Measurements from ENCODE around the gene IGFL2.

The IGFL2 gene

DNA sequence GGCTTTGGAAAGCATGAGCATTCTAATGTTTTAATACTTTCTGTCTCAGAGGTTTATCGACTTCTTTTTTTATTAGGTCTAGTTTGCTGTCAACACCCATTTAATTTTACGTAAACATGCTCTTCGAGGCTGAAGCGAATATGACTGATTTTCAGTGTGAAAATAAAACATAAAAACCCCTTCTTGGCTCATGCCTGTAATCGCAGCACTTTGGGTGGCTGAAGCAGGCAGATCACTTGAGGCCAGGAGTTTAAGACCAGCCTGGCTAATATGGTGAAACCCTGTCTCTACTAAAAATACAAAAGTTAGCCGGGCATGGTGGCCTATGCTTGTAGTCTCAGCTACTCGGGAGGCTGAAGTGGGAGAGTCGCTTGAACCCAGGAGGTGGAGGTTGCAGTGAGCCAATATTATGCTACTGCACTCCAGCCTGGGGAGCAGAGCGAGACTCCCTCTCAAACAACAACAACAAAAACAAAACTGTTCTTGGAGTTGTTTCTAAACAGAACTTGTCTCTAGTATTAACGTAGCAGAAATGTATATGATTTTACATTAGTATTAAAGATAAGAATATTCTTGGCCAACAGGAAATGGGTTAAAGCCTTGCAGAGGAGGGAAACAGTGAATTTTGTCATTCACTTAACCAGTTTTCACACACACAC is 16.4 kb upstream of the IGFL2 start:
- Mint-ChIP-seq H3K4me1 (no peaks in the 10 kb centered on the region), H3K9me3 (peaks cover 6% of the 10 kb centered on the region), H3K36me3 (no peaks in the 10 kb centered on the region), H3K27ac (no peak overlapping the region), H3K4me3 (no peak overlapping the region), H3K27me3 (peaks cover 78% of the 10 kb centered on the region)
- ATAC-seq: no peak

- H3K36me3 Mint-ChIP-seq: no peaks in the 10 kb centered on the region
- H3K4me3 Mint-ChIP-seq: no peak overlapping the region
- ATAC-seq: no peak
- H3K27me3 Mint-ChIP-seq: peaks cover 72% of the 10 kb centered on the region
- no peaks in the 10 kb centered on the region for H3K4me1 Mint-ChIP-seq
- H3K9me3 Mint-ChIP-seq: peaks cover 6% of the 10 kb centered on the region
- H3K27ac Mint-ChIP-seq: no peak overlapping the region
Measured at GRCh38 chr19:46132508-46133100, 15.4 kb upstream of the IGFL2 start.

DNA sequence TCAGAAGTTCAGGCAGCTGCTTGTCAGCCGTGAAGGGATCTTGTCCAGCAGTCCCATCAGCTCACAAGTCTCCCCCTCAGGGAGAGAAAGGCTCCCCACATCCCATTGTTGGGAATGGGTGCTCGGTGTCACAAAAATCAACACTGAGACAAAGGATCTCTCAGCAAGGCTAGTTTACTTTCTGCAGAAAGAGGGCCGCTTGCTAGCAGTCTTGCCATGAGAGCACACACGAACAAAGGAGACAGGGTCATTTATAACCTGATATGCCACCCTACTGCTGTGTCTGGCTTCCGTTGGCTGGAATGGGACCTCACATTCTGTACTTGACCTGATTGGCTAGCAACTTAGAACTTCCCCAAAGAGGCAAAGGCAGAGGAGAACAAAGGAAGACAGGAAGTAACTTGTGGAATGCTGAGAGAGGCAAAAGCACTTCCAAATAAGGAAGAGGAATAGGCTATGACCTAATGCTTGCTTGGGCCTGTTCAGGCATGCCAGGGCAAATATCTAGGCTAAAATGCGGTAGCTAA is 14.9 kb upstream of the IGFL2 start:
- Mint-ChIP-seq H3K27ac (no peak overlapping the region), H3K27me3 (peaks cover 71% of the 10 kb centered on the region), H3K4me1 (no peaks in the 10 kb centered on the region), H3K4me3 (no peak overlapping the region), H3K9me3 (peaks cover 6% of the 10 kb centered on the region), H3K36me3 (no peaks in the 10 kb centered on the region)
- ATAC-seq: no peak

DNA sequence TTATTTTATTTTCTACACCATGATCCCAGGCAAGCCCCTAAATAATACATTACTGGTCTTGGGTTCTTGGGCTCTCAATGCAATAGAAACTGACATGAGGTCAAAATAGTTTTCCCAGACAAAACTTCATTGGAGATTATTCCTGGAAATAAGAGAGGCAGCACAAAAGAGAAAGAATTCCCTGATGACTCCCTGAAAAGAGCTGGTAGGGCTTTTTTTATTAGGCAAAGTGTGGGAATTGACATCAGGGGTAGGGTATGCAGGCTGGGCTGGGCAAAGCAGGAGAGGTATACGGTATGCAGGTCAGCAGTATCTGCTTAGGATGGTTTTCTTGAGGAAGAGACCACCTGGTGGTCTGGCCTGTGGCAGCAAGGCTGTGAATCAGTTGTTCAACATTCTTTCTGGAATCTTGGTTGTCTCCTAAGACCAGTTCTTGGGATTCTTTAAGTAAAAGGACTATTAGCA is 14.2 kb upstream of the IGFL2 start:
- Mint-ChIP-seq H3K36me3 (no peaks in the 10 kb centered on the region), H3K27me3 (peaks cover 73% of the 10 kb centered on the region), H3K4me1 (no peaks in the 10 kb centered on the region), H3K4me3 (no peak overlapping the region), H3K27ac (no peak overlapping the region), H3K9me3 (peaks cover 6% of the 10 kb centered on the region)
- no peak for ATAC-seq

- Mint-ChIP-seq H3K27me3 (peaks cover 73% of the 10 kb centered on the region), H3K9me3 (peaks cover 2% of the 10 kb centered on the region), H3K4me3 (no peak overlapping the region), H3K27ac (no peak overlapping the region), H3K4me1 (no peaks in the 10 kb centered on the region), H3K36me3 (no peaks in the 10 kb centered on the region)
- ATAC-seq: no peak
Measured at GRCh38 chr19:46134527-46134926, 13.5 kb upstream of the IGFL2 start.

DNA sequence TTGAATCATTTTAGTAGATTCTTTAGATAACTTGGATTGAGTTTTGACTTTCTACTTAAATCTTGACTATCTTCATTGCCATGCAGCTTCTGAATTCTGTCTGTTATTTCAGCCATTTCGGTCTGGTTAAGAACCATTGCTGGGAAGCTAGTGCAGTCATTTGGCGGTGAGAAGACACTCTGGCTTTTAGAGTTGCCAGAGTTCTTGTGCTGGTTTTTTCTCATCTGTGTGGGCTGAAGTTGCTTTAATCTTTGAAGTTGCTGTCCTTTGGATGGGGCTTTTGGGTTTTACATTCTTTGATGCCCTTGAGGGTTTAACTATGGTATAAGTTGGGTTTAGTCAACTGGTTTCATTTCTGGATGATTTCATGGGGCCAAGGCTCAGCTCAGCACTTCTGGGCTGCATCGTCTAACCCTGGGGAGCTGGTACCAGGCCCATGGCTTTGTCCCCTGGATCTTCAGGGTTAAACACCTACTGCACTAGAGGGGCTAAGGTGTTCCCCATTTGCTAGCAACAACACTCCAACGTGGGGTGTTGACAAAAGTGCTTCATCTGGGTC is 10.0 kb upstream of the IGFL2 start:
- no peak for ATAC-seq
- no peak overlapping the region for H3K4me3 Mint-ChIP-seq
- no peaks in the 10 kb centered on the region for H3K36me3 Mint-ChIP-seq
- no peaks in the 10 kb centered on the region for H3K4me1 Mint-ChIP-seq
- no peak overlapping the region for H3K27ac Mint-ChIP-seq
- H3K27me3 Mint-ChIP-seq: peaks cover 64% of the 10 kb centered on the region
- H3K9me3 Mint-ChIP-seq: no peaks in the 10 kb centered on the region

DNA sequence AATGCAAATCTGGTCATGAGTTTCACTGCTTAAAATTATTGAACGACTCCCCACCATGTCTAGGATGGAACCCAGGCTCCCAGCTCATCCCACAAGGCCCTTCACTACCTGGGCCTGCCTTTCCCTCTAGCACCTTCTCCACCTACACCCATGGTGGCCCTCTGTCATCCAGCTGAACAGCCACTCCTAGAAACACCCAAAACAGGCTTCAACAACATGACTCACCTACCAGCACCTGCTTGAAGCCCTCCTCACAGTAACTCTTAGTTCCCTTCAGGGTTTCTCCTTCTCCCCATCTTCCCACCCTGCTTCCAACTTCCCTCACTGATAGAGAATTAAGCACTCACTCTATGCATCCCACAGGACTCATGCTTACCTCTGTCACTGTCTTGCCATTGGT is 6.6 kb upstream of the IGFL2 start:
- H3K9me3 Mint-ChIP-seq: no peaks in the 10 kb centered on the region
- no peaks in the 10 kb centered on the region for H3K4me1 Mint-ChIP-seq
- H3K27ac Mint-ChIP-seq: no peak overlapping the region
- no peak for ATAC-seq
- no peaks in the 10 kb centered on the region for H3K36me3 Mint-ChIP-seq
- H3K27me3 Mint-ChIP-seq: peaks cover 44% of the 10 kb centered on the region
- no peak overlapping the region for H3K4me3 Mint-ChIP-seq

- Mint-ChIP-seq H3K4me1 (no peaks in the 10 kb centered on the region), H3K36me3 (no peaks in the 10 kb centered on the region), H3K27me3 (peaks cover 38% of the 10 kb centered on the region), H3K27ac (no peak overlapping the region), H3K9me3 (no peaks in the 10 kb centered on the region), H3K4me3 (no peak overlapping the region)
- ATAC-seq: no peak
Measured at GRCh38 chr19:46142294-46142693, 5.7 kb upstream of the IGFL2 start.

GRCh38 chr19:46144756-46145155 is 3.3 kb upstream of the IGFL2 start:
- Mint-ChIP-seq H3K4me1 (no peaks in the 10 kb centered on the region), H3K9me3 (no peaks in the 10 kb centered on the region), H3K27ac (no peak overlapping the region), H3K36me3 (no peaks in the 10 kb centered on the region), H3K27me3 (peaks cover 35% of the 10 kb centered on the region), H3K4me3 (no peak overlapping the region)
- ATAC-seq: no peak

GRCh38 chr19:46147166-46147740 is 785 bp upstream of the IGFL2 start:
- Mint-ChIP-seq H3K27me3 (peaks cover 41% of the 10 kb centered on the region), H3K9me3 (no peaks in the 10 kb centered on the region), H3K36me3 (no peaks in the 10 kb centered on the region), H3K4me3 (no peak overlapping the region), H3K27ac (no peak overlapping the region), H3K4me1 (no peaks in the 10 kb centered on the region)
- ATAC-seq: no peak

DNA sequence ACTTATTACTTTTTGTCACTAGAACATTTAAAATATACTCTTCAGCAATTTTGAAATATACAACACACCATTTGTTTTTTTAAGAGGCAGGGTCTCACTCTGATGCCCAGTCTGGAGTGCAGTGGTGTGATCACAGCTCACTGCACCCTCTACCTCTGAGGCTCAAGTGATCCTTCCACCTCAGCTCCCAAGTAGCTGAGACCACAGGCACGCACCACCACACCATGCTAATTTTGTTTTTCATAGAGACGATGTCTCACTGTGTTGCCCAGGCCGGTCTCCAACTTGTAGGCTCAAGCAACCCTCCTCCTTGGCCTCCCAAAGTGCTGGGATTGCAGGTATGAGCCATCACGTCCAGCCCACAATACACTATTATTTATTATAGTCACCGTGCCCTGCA is 2.6 kb downstream of the IGFL2 start:
- H3K27me3 Mint-ChIP-seq: peaks cover 57% of the 10 kb centered on the region
- no peak overlapping the region for H3K27ac Mint-ChIP-seq
- H3K4me3 Mint-ChIP-seq: no peak overlapping the region
- no peaks in the 10 kb centered on the region for H3K36me3 Mint-ChIP-seq
- H3K9me3 Mint-ChIP-seq: no peaks in the 10 kb centered on the region
- H3K4me1 Mint-ChIP-seq: no peaks in the 10 kb centered on the region
- no peak for ATAC-seq

DNA sequence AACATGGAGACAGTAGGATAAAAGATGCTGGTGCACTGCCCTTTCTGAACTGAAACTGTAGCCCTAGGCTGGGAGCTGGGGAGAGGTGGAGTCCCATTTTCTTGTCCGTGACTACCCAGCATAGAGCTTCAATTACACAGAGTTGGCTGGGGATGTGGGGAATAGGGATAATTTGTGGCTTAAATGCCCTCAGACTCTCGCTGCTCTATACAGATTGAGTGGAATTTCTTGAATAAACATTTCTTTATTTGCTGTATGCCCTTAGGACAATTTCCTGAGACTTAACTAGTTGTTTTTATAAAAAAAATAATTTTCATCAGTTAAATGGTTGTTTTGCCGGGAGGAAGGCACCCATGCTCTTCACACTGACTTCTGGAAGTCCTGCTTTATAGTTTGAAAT is 7.2 kb downstream of the IGFL2 start:
- H3K27me3 Mint-ChIP-seq: peaks cover 60% of the 10 kb centered on the region
- H3K4me3 Mint-ChIP-seq: no peak overlapping the region
- peaks cover 5% of the 10 kb centered on the region for H3K9me3 Mint-ChIP-seq
- no peaks in the 10 kb centered on the region for H3K4me1 Mint-ChIP-seq
- H3K36me3 Mint-ChIP-seq: no peaks in the 10 kb centered on the region
- H3K27ac Mint-ChIP-seq: no peak overlapping the region
- no peak for ATAC-seq

DNA sequence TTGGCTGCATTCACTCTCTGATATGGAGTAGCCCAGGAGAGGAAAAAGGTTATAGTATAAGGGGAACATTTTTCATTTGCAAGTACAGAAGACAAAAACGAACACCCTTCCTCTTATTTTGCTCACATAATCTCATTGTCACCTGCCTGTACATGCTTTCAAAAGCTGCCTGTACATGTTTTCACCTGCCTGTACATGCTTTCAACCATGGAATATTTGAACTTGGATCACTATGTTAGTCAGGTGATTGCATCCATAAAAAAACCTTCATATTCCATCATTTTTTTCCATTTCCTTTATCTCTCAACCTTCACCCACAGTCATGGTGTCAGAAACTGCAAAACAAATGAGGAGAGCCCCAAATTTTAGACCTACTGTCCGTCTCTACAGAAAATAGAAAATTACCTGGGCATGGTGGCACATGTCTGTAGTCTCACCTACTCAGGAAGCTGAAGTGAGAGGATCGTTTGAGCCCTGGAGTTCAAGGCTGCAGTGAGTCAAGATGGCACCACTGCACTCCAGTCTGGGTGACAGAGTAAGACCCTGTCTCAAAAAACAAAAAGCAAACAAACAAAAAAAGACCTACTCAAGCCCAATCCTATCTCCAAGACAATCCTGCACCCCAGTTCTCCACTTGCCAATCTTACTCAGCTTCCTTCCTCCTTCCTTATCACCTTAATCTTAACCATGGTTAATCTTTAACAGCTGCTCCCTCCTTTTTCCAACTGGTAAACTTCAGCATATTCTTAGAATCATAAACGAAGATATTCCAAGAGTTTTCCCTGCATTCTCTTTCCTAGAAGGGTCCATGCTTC is 11.6 kb downstream of the IGFL2 start:
- Mint-ChIP-seq H3K36me3 (peaks cover 4% of the 10 kb centered on the region), H3K27me3 (peaks cover 38% of the 10 kb centered on the region), H3K27ac (no peak overlapping the region), H3K4me3 (no peak overlapping the region), H3K9me3 (peaks cover 28% of the 10 kb centered on the region), H3K4me1 (no peaks in the 10 kb centered on the region)
- no peak for ATAC-seq

GRCh38 chr19:46160233-46160775 is 12.3 kb downstream of the IGFL2 start:
- peaks cover 28% of the 10 kb centered on the region for H3K9me3 Mint-ChIP-seq
- H3K27me3 Mint-ChIP-seq: peaks cover 33% of the 10 kb centered on the region
- no peak overlapping the region for H3K4me3 Mint-ChIP-seq

More at GRCh38 chr19:46160233-46160775, 12.3 kb downstream of the IGFL2 start:
- peaks cover 4% of the 10 kb centered on the region for H3K36me3 Mint-ChIP-seq
- no peak overlapping the region for H3K27ac Mint-ChIP-seq
- H3K4me1 Mint-ChIP-seq: no peaks in the 10 kb centered on the region
- ATAC-seq: no peak
